ENCODE data around the gene CEBPA. TPM values are rescaled to one million over a fixed set of nuclear protein-coding genes. Genes with fewer than 3 reads are reported as not detected.

Gene CEBPA
- total and polyA plus RNA-seq, 7 donors, result 5.8 to 50.7 (median 9.8) TPM

DNA sequence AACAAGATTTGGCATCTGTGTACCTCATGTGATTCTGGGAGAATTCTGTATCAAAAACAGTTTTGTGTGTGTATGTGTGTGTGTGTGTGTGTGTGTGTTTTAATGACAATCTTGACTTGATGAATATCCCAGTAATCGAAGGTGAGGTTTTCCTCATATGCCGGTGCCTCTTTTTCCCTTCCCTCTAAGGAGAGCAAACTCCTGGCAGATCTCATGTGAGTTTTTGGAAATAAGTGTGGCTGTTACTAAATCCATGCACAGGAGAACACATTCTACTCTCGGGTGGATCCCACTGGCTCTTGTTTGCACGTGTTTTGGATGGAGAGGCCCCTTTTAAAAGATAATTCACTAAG, 42.2 kb upstream of the CEBPA start:
- H3K27ac ChIP-seq, result no peak overlapping the region
- TF ChIP-seq, protein P1, sequence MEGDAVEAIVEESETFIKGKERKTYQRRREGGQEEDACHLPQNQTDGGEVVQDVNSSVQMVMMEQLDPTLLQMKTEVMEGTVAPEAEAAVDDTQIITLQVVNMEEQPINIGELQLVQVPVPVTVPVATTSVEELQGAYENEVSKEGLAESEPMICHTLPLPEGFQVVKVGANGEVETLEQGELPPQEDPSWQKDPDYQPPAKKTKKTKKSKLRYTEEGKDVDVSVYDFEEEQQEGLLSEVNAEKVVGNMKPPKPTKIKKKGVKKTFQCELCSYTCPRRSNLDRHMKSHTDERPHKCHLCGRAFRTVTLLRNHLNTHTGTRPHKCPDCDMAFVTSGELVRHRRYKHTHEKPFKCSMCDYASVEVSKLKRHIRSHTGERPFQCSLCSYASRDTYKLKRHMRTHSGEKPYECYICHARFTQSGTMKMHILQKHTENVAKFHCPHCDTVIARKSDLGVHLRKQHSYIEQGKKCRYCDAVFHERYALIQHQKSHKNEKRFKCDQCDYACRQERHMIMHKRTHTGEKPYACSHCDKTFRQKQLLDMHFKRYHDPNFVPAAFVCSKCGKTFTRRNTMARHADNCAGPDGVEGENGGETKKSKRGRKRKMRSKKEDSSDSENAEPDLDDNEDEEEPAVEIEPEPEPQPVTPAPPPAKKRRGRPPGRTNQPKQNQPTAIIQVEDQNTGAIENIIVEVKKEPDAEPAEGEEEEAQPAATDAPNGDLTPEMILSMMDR (IDR thresholded peaks at IDR 0.05), result no peak
- no peak for ATAC-seq
- H3K27me3 ChIP-seq (ENCODE audit: insufficient read depth in 3 of 3, low read length in 2 of 3), result no peaks in the 10 kb centered on the region
- H3K4me1 ChIP-seq, result peaks cover 7% of the 10 kb centered on the region
- no peak overlapping the region for H3K4me3 ChIP-seq
- WGBS, 3 donors, result 22 to 28% (median 25%) methylated on average over 4 of the region's 4 CpGs
- no peaks in the 10 kb centered on the region for H3K9me3 ChIP-seq
- H3K36me3 ChIP-seq (ENCODE audit: insufficient read depth in 1 of 2, low read depth in 1 of 2), result no peaks in the 10 kb centered on the region
- no peak for DNase-seq
- intact Hi-C loops (cut with DNase I), result loop anchor here in 1 of 2 donors (10.0 kb wide), 1 partner anchor 1130 kb away; no protein-coding TSS in a partner anchor

DNA sequence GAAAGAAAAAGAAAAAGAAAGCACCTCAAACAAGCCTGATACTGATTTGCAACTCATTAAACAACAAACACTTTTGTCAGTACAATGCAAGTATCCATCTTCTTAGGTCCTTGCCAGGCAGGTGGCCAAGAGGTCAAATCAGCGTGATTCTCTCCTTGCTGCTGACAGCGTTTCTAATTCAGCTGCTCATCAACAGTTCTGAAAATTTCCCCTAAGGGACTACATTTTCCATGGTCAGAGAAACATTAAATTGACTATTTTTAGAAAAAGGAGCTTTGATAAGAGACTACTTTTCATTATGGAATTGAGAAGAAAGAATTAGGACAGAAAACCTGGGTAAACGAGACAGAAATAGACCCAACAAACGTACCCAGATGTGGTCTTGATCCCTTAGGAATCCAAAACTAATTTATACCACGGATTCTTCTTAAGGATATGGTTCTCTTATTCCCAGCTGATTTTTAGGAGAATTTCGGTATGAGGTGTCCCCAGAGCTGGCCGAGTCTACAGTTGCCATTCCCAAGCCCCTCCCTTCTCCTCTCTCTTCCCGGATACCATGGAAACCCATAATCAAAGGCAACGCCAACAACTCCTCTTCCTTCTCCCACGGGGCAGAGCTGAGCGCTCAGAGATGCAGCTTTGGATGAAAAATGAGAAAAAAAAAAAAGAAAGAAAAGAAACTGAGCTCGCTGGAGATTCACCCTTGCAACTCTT, 41.7 kb upstream of the CEBPA start:
- Histone ChIP-seq H3K4me3 (peak overlapping the region; percentile 11), H3K27me3 (ENCODE audit: insufficient read depth in 3 of 3, low read length in 2 of 3) (no peaks in the 10 kb centered on the region), H3K9me3 (no peaks in the 10 kb centered on the region), H3K36me3 (ENCODE audit: insufficient read depth in 1 of 2, low read depth in 1 of 2) (no peaks in the 10 kb centered on the region), H3K27ac (no peak overlapping the region), H3K4me1 (peaks cover 2% of the 10 kb centered on the region)
- WGBS, 3 donors, result 6 to 16% (median 8%) methylated on average over 12 of the region's 12 CpGs
- TF ChIP-seq, protein P1 (IDR thresholded peaks at IDR 0.05), result no peak
- DNase-seq (peak in 1 of 2 donors; percentile 51), ATAC-seq (peak in 3 of 4 donors; percentile 50 to 64 (median 56))
- intact Hi-C loops (cut with DNase I), result loop anchor here in 1 of 2 donors (10.0 kb wide), 1 partner anchor 1131 kb away; no protein-coding TSS in a partner anchor

DNA sequence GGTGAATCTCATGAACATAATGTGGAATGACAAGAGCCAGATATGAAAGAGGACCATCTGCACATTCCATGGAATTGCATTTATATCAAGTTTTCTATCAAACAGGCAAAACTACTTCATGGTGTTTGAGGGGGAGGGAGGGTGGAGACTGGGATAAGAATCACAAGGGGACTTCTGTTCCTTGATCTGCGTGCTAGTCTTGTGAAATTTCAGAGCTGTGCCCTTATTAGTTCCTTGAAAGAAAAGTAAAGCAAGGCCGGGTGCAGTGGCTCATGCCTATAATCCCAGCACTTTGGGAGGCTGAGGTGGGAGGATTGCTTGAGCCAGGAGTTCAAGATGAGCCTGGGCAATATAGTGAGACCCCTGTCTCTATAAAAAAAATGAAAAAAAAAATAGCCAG, 41.0 kb upstream of the CEBPA start:
- TF ChIP-seq, protein P1 (IDR thresholded peaks at IDR 0.05), result no peak
- WGBS, 3 donors, result 75 to 80% (median 79%) methylated on average over 2 of the region's 2 CpGs
- Histone ChIP-seq H3K36me3 (ENCODE audit: insufficient read depth in 1 of 2, low read depth in 1 of 2) (no peaks in the 10 kb centered on the region), H3K4me1 (no peaks in the 10 kb centered on the region), H3K9me3 (no peaks in the 10 kb centered on the region), H3K27ac (no peak overlapping the region), H3K27me3 (ENCODE audit: insufficient read depth in 3 of 3, low read length in 2 of 3) (no peaks in the 10 kb centered on the region), H3K4me3 (no peak overlapping the region)
- ATAC-seq (no peak), DNase-seq (no peak)
- intact Hi-C loops (cut with DNase I), result loop anchor here in 1 of 2 donors (10.0 kb wide), 1 partner anchor 1132 kb away; no protein-coding TSS in a partner anchor

DNA sequence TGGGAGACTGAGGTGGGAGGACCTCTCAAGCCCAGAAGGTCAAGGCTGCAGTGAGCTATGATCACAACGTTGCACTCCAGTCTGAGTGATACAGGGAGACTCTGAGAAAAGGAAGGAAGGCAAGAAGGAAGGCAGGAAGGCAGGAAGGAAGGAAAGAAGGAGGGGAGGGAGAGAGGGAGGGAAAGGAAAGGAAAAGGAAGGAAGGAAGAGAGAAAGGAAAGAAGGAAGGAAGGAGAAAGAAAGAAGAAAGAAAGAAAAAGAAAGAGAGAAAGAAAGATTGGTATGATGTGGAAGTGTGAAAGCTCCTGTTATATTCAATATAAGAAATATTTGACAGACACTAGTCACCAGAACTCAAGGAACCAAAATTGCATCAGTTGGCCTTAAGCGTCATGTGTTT, 38.7 kb upstream of the CEBPA start:
- no peaks in the 10 kb centered on the region for H3K9me3 ChIP-seq
- TF ChIP-seq, protein P1 (IDR thresholded peaks at IDR 0.05), result no peak
- no peak overlapping the region for H3K4me3 ChIP-seq
- no peaks in the 10 kb centered on the region for H3K27me3 ChIP-seq (ENCODE audit: insufficient read depth in 3 of 3, low read length in 2 of 3)
- no peak for DNase-seq
- no peak for ATAC-seq
- WGBS, 3 donors, result 22 to 57% (median 23%) methylated on average over 2 of the region's 2 CpGs
- no peak overlapping the region for H3K27ac ChIP-seq
- no peaks in the 10 kb centered on the region for H3K36me3 ChIP-seq (ENCODE audit: insufficient read depth in 1 of 2, low read depth in 1 of 2)
- no peaks in the 10 kb centered on the region for H3K4me1 ChIP-seq
- intact Hi-C loops (cut with DNase I), result loop anchor here in 1 of 2 donors (10.0 kb wide), 1 partner anchor 1134 kb away; no protein-coding TSS in a partner anchor

Data from psoas muscle (tissue), 8 donors.